Suprapubic skin (tissue), 4 donors: ENCODE measurements around the gene ZNF322. TPM values are rescaled to one million over a fixed set of nuclear protein-coding genes. Genes with fewer than 3 reads are reported as not detected.

Experiments used
- DNase-seq, 2 donors: peaks; one replicate each; pipeline ENCODE4 v3.0.0-alpha.2; 2019; ENCODE audit warnings: low spot score in 2 of 2
- H3K27ac ChIP-seq: fragments of 200-600 bp; sonication (generic); one replicate; pipeline ENCODE4 v1.5.1; 2019
- H3K27me3 ChIP-seq: fragments of 200-600 bp; sonication (generic); one replicate; pipeline ENCODE4 v1.5.1; 2019
- H3K36me3 ChIP-seq: fragments of 200-600 bp; sonication (generic); one replicate; pipeline ENCODE4 v1.5.1; 2019
- H3K4me1 ChIP-seq: fragments of 200-600 bp; sonication (generic); one replicate; pipeline ENCODE4 v1.5.1; 2019
- H3K4me3 ChIP-seq: fragments of 200-600 bp; sonication (generic); one replicate; pipeline ENCODE4 v1.5.1; 2019; ENCODE audit warnings: mild to moderate bottlenecking
- H3K9me3 ChIP-seq: fragments of 200-600 bp; sonication (generic); one replicate; pipeline ENCODE4 v1.5.1; 2019
- EP300 ChIP-seq: sonication (generic); formaldehyde crosslinking; IDR thresholded peaks from one replicate; pipeline ENCODE4 v1.6.1; 2017; ENCODE audit warnings: antibody characterized with exemption
- POLR2A ChIP-seq, 2 donors: fragments of 450-650 bp; IDR thresholded peaks; one replicate each; pipeline ENCODE4 v1.6.1; 2017; ENCODE audit warnings: antibody characterized with exemption in 2 of 2, mild to moderate bottlenecking in 2 of 2, moderate library complexity in 2 of 2
- POLR2AphosphoS5 ChIP-seq, 3 donors: sonication (generic); formaldehyde crosslinking; IDR thresholded peaks; one replicate each; pipeline ENCODE4 v1.6.1; 2017; ENCODE audit warnings: antibody characterized with exemption in 3 of 3
- WGBS: methylation state at CpG from one replicate; pipeline ENCODE4 v1.1.5; 2018; 5-methylcytosine and 5-hydroxymethylcytosine counted together
- total RNA-seq, 4 donors: library from RNA; depleted of rRNA; stranded (reverse); fragments of >200 nt; gene quantifications; one replicate each; pipeline ENCODE4 v1.1.0, GENCODE V29; 2016
- TF ChIP-seq, protein P1 (sequence below), 2 donors: fragments of 200-600 bp in 1 of 2; fragments of 450-650 bp in 1 of 2; sonication (generic) in 1 of 2; IDR thresholded peaks; one replicate each; pipeline ENCODE4 v1.5.1; 2016 to 2019; ENCODE audit warnings: antibody characterized with exemption in 2 of 2, mild to moderate bottlenecking in 1 of 2, moderate library complexity in 1 of 2

ZNF322 gene
- total RNA-seq, 4 donors from 2014 or later, result 9.4 to 11.6 (median 10.1) TPM

DNA sequence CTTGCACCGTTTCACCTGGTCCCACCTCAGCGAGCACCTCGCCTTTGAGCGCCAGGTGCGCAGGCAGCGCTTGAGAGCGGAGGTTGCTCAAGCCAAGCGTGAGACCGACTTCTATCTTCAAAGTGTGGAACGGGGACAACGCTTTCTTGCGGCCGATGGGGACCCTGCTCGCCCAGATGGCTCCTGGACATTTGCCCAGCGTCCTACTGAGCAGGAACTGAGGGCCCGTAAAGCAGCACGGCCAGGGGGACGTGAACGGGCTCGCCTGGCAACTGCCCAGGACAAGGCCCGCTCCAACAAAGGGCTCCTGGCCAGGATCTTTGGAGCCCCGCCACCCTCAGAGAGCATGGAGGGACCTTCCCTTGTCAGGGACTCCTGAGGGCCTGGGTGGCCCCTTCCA, 61.3 kb downstream of the ZNF322 start:
- no peak for TF ChIP-seq POLR2A (IDR thresholded peaks at IDR 0.05)
- no peak for TF ChIP-seq EP300
- Histone ChIP-seq H3K27ac (no peak overlapping the region), H3K36me3 (peaks cover 18% of the 10 kb centered on the region), H3K9me3 (no peaks in the 10 kb centered on the region), H3K4me1 (peaks cover 23% of the 10 kb centered on the region), H3K4me3 (no peak overlapping the region), H3K27me3 (peaks cover 11% of the 10 kb centered on the region)
- WGBS, result 93% methylated on average over 17 of the region's 22 CpGs
- DNase-seq, result no peak

DNA sequence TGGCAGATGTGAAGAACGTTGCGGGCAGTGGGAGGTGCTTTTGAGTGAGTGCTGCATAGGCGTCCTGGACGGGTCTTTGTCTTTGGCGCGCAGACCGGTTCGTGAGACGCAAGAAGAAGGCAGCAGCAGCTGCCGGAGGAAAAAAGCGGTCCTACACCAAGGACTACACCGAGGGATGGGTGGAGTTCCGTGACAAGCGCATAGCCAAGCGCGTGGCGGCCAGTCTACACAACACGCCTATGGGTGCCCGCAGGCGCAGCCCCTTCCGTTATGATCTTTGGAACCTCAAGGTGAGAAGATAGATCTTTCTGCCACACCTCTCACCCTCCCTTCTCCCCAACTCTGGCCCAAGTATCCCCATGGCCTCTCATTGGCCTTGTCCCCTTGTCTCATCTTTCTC, 61.7 kb downstream of the ZNF322 start:
- H3K4me3 ChIP-seq, result peak overlapping the region; percentile 93
- 62% methylated on average over 21 of the region's 21 CpGs for WGBS
- H3K9me3 ChIP-seq, result no peaks in the 10 kb centered on the region
- DNase-seq, result no peak
- H3K36me3 ChIP-seq, result peaks cover 18% of the 10 kb centered on the region
- TF ChIP-seq, protein P1, sequence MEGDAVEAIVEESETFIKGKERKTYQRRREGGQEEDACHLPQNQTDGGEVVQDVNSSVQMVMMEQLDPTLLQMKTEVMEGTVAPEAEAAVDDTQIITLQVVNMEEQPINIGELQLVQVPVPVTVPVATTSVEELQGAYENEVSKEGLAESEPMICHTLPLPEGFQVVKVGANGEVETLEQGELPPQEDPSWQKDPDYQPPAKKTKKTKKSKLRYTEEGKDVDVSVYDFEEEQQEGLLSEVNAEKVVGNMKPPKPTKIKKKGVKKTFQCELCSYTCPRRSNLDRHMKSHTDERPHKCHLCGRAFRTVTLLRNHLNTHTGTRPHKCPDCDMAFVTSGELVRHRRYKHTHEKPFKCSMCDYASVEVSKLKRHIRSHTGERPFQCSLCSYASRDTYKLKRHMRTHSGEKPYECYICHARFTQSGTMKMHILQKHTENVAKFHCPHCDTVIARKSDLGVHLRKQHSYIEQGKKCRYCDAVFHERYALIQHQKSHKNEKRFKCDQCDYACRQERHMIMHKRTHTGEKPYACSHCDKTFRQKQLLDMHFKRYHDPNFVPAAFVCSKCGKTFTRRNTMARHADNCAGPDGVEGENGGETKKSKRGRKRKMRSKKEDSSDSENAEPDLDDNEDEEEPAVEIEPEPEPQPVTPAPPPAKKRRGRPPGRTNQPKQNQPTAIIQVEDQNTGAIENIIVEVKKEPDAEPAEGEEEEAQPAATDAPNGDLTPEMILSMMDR (IDR thresholded peaks at IDR 0.05), result no peak
- TF ChIP-seq POLR2AphosphoS5 (IDR thresholded peaks at IDR 0.05), result no peak
- TF ChIP-seq EP300, result no peak
- TF ChIP-seq POLR2A (IDR thresholded peaks at IDR 0.05), result no peak
- H3K27ac ChIP-seq, result no peak overlapping the region
- H3K4me1 ChIP-seq, result peaks cover 23% of the 10 kb centered on the region
- H3K27me3 ChIP-seq, result peaks cover 13% of the 10 kb centered on the region

DNA sequence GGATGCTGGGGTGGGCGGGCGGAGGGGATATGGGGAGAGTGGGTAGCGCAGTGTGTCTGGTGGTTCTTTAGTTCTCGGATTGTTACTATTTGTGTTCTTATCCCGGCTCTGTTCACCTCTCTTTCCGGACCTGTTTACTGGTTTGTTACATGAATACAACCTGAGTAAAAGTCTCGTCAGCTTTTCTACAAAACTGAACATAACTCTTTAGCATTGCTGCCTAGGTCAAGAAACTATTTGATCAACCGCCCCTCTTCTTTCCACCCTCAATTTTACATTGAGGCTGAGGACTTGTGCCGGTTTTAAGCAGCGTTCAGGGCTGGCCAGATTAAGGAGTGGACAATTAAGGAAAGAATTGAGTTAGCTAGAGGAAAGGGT, 62.2 kb downstream of the ZNF322 start:
- peaks cover 23% of the 10 kb centered on the region for H3K4me1 ChIP-seq
- H3K4me3 ChIP-seq, result peak overlapping the region; percentile 93
- DNase-seq, result no peak
- 2% methylated on average over 10 of the region's 10 CpGs for WGBS
- TF ChIP-seq, protein P1 (IDR thresholded peaks at IDR 0.05), result no peak
- no peak for TF ChIP-seq POLR2AphosphoS5 (IDR thresholded peaks at IDR 0.05)
- TF ChIP-seq POLR2A (IDR thresholded peaks at IDR 0.05), result no peak
- TF ChIP-seq EP300, result no peak
- H3K36me3 ChIP-seq, result peaks cover 18% of the 10 kb centered on the region
- peaks cover 18% of the 10 kb centered on the region for H3K27me3 ChIP-seq
- peak overlapping the region; percentile 93 for H3K27ac ChIP-seq
- no peaks in the 10 kb centered on the region for H3K9me3 ChIP-seq

DNA sequence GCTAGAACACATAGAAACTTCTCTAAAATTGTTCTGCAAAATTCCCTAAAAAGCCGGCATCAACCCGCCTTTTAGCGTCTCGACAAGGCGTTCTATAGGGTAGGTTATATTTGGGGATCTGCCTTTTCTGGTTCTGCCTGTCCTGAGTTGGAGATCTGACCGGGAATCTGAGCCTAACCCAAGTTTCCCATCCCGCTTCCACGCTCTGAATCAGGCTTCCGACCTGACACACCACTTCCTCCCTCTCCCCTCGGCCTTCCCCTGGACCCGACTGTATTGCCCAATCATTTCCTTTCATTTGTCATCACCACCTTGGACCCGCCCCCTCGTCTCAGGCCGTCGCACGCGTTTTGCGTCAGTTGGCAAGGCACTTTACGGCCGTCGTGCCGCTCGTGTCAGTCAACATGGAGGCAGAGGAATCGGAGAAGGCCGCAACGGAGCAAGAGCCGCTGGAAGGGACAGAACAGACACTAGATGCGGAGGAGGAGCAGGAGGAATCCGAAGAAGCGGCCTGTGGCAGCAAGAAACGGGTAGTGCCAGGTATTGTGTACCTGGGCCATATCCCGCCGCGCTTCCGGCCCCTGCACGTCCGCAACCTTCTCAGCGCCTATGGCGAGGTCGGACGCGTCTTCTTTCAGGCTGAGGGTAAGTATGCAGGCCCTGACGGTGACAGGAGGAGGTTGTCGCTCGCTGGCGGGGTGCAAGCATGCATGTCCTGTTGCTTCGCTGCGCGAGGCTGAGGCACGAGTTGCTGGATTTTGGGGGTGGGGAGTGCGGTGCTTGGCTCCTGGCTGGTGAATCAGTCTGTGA, 62.8 kb downstream of the ZNF322 start, which contains the start of gene ABT1:
TSS of gene ABT1 (plus strand) at position 375 of the 810 bp plus-strand sequence. CDS start at position 405, 30 bp downstream.
- DNase-seq, result peak; percentile 99
- Histone ChIP-seq H3K4me3 (peak within 1 kb of the TSS; percentile 93), H3K9me3 (no peaks in the 10 kb centered on the region), H3K4me1 (peaks cover 23% of the 10 kb centered on the region), H3K27ac (peak within 1 kb of the TSS; percentile 93), H3K36me3 (peaks cover 18% of the 10 kb centered on the region), H3K27me3 (peaks cover 24% of the 10 kb centered on the region)
- TF ChIP-seq EP300 (no peak), POLR2A (IDR thresholded peaks at IDR 0.05) (peak in 1 of 2 donors; percentile 72), POLR2AphosphoS5 (IDR thresholded peaks at IDR 0.05) (peak; percentile 87 to 98 (median 97))
- TF ChIP-seq, protein P1 (IDR thresholded peaks at IDR 0.05), result no peak
- 1% methylated on average over 48 of the region's 51 CpGs for WGBS

DNA sequence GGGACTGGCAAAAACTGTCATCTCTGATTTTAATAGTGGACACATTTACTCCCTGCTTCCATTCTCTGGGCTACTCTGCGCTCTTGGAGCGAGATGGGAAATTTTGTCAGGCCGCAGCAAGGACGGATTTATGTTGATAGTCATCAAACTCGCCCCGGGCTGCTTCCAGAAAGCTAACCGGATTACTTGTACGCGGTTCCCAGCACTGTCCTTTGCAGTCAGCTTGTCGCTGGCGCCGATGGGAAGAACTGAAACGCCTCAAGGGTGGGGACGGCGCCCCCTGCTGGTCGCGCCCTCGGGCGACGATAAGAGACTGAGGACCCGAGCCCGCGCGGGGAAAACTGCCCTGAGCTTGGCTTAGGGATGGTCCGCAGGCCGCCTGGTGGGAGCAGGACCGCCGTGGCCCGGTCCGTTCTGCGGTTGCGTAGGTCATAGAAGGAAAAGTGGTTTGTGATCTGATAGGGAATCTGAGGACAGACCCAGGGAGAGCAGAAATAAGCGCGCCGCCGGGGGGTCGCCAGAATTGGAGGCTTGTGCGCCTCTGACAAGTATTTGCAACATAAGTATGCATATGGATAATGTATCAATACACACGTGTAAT, 63.8 kb downstream of the ZNF322 start:
- Histone ChIP-seq H3K4me3 (peak overlapping the region; percentile 93), H3K27ac (no peak overlapping the region), H3K27me3 (peaks cover 33% of the 10 kb centered on the region), H3K9me3 (no peaks in the 10 kb centered on the region), H3K4me1 (peaks cover 23% of the 10 kb centered on the region), H3K36me3 (peaks cover 18% of the 10 kb centered on the region)
- 1% methylated on average over 34 of the region's 39 CpGs for WGBS
- TF ChIP-seq POLR2AphosphoS5 (IDR thresholded peaks at IDR 0.05), result no peak
- TF ChIP-seq, protein P1 (IDR thresholded peaks at IDR 0.05), result peak; percentile 87 to 88
- DNase-seq, result peak; percentile 94 to 95
